WTC11 (cell line): ENCODE results near the gene MEX3B.
A peak's percentile ranks its signal among the peaks of the same experiment; 100 is the strongest.

Experiments
- ARID4B ChIP-seq: sonication (generic); formaldehyde crosslinking; IDR thresholded peaks from 2 replicates; pipeline ENCODE4 v1.8.0; 2023; ENCODE audit warnings: missing genetic modification reagents, mild to moderate bottlenecking, borderline replicate concordance
- CTCF ChIP-seq: fragments of 200-600 bp; IDR thresholded peaks from 2 replicates; pipeline ENCODE4 v1.8.0; 2022; ENCODE audit warnings: antibody characterized with exemption
- MAX ChIP-seq: sonication (generic); formaldehyde crosslinking; IDR thresholded peaks from 2 replicates; pipeline ENCODE4 v1.8.0; 2022; ENCODE audit warnings: mild to moderate bottlenecking, missing genetic modification reagents
- NR2C2 ChIP-seq: sonication (generic); formaldehyde crosslinking; IDR thresholded peaks from 2 replicates; pipeline ENCODE4 v1.8.0; 2022; ENCODE audit warnings: mild to moderate bottlenecking, missing genetic modification reagents
- PREB ChIP-seq: sonication (generic); formaldehyde crosslinking; IDR thresholded peaks from 2 replicates; pipeline ENCODE4 v1.8.1; 2022; ENCODE audit warnings: mild to moderate bottlenecking, missing genetic modification reagents, moderate library complexity, borderline replicate concordance
- TP53 ChIP-seq: sonication (generic); formaldehyde crosslinking; IDR thresholded peaks from 2 replicates; pipeline ENCODE4 v1.8.1; 2023; ENCODE audit warnings: mild to moderate bottlenecking, missing genetic modification reagents
- USF2 ChIP-seq: sonication (generic); formaldehyde crosslinking; IDR thresholded peaks from 2 replicates; pipeline ENCODE4 v1.8.1; 2023; ENCODE audit warnings: mild to moderate bottlenecking, missing genetic modification reagents, moderate library complexity
- ZNF121 ChIP-seq: sonication (generic); formaldehyde crosslinking; IDR thresholded peaks from 2 replicates; pipeline ENCODE4 v1.8.0; 2023; ENCODE audit warnings: missing genetic modification reagents
- ZNF423 ChIP-seq: fragments of 250-450 bp; sonication (Bioruptor Pico); IDR thresholded peaks from 2 replicates; pipeline ENCODE4 v2.1.2; 2022; ENCODE audit warnings: mild to moderate bottlenecking, moderate library complexity

- TF ChIP-seq CTCF: peak; percentile 11; the same call in 1 of the 2 replicates
- TF ChIP-seq ZNF121: no peak
- peak; percentile 94 for TF ChIP-seq MAX
- no peak for TF ChIP-seq PREB
- no peak for TF ChIP-seq USF2 (CRISPR knock-in tag)
- TF ChIP-seq ARID4B (CRISPR knock-in tag): peak; percentile 93; the same call in 1 of the 2 replicates
- no peak; the same call in 1 of the 2 replicates for TF ChIP-seq TP53 (CRISPR knock-in tag)
- TF ChIP-seq NR2C2 (CRISPR knock-in tag): no peak
- no peak for TF ChIP-seq ZNF423
Measured at GRCh38 chr15:82047453-82048400, 1.9 kb upstream of the MEX3B start.
